A549 (cell line): ENCODE data around the gene KRTAP4-8. TPM values are rescaled to one million over a fixed set of nuclear protein-coding genes. Genes with fewer than 3 reads are reported as not detected.
A peak's percentile ranks its signal among the peaks of the same experiment; 100 is the strongest.

ENCODE experiments used
- ATAC-seq, 2 experiments: fragments of 200-7000 bp in 1 of 2; fragments of >200 bp in 1 of 2; cut with Nextera tagmentation in 1 of 2; cut with Tn5 transposase in 1 of 2; 3 replicates each; pipeline versions ENCODE4 v1.8.0 to v1.9.1; 2018 to 2020; ENCODE audit warnings: mild to moderate bottlenecking in 1 of 2, moderate library complexity in 1 of 2
- CTCF ChIA-PET: fragments of 300-600 bp; sonication (Branson Sonifier 250); formaldehyde crosslinking; extraction: SDS; loops from one replicate; lab custom pipeline; 2021; ENCODE audit warnings: antibody characterized with exemption, inconsistent platforms; lab: Yijun Ruan, JAX
- POLR2A ChIA-PET: fragments of 350-600 bp; formaldehyde crosslinking; extraction: SDS; loops from one replicate; lab custom pipeline; 2021; ENCODE audit warnings: antibody characterized with exemption, inconsistent platforms; lab: Yijun Ruan, JAX
- DNase-seq, 2 experiments: peaks; one replicate each; pipeline versions ENCODE4 v3.0.0 to v3.0.0-alpha.2; 2011 to 2016; ENCODE audit warnings: low read depth in 1 of 2, low spot score in 1 of 2
- FAIRE-seq: peaks from 2 replicates; lab custom pipeline; 2011; peaks lifted over from hg19 to GRCh38; lab: Jason Lieb, UNC
- H3K27ac ChIP-seq, 2 experiments: fragments of >200 bp; sonication (Bioruptor Twin); formaldehyde crosslinking; 3 replicates each; pipeline ENCODE4 v1.5.1; 2016 to 2017
- H3K4me1 ChIP-seq: fragments of >200 bp; sonication (Bioruptor Twin); formaldehyde crosslinking; 3 replicates; pipeline ENCODE4 v1.6.1; 2016
- H3K4me2 ChIP-seq: fragments of >200 bp; sonication (Bioruptor Twin); formaldehyde crosslinking; 3 replicates; pipeline ENCODE4 v1.6.1; 2016
- H3K4me3 ChIP-seq: fragments of >200 bp; sonication (Bioruptor Twin); formaldehyde crosslinking; 3 replicates; pipeline ENCODE4 v1.5.1; 2016
- H3K9me3 ChIP-seq: fragments of >200 bp; sonication (Bioruptor Twin); formaldehyde crosslinking; 3 replicates; pipeline ENCODE4 v1.6.1; 2016
- CTCF ChIP-seq: fragments of >200 bp; sonication (Bioruptor Twin); formaldehyde crosslinking; IDR thresholded peaks from 3 replicates; pipeline ENCODE4 v1.5.1; 2016
- EHF ChIP-seq: fragments of 250-450 bp; sonication (Bioruptor Pico); IDR thresholded peaks from 2 replicates; pipeline ENCODE4 v1.5.0; 2020; ENCODE audit warnings: mild to moderate bottlenecking
- EHMT2 ChIP-seq: fragments of 200-600 bp; sonication (generic); IDR thresholded peaks from 2 replicates; pipeline ENCODE4 v1.6.1; 2016; ENCODE audit warnings: antibody characterized with exemption, low read depth, mild to moderate bottlenecking, moderate library complexity
- FOSB ChIP-seq: fragments of 250-450 bp; sonication (Bioruptor Pico); IDR thresholded peaks from 2 replicates; pipeline ENCODE4 v1.5.0; 2020; ENCODE audit warnings: mild to moderate bottlenecking, moderate library complexity
- FOSL2 ChIP-seq, 2 experiments: fragments of 450-650 bp in 1 of 2; fragments of >200 bp in 1 of 2; sonication (Bioruptor Twin) in 1 of 2; formaldehyde crosslinking; IDR thresholded peaks; 2 replicates each; pipeline versions ENCODE4 v1.5.0 to v1.6.1; 2016 to 2020; ENCODE audit warnings: mild to moderate bottlenecking in 1 of 2, moderate library complexity in 1 of 2
- FOXS1 ChIP-seq: fragments of 250-450 bp; sonication (Bioruptor Pico); IDR thresholded peaks from 2 replicates; pipeline ENCODE4 v1.5.0; 2020; ENCODE audit warnings: mild to moderate bottlenecking, moderate library complexity
- HDAC2 ChIP-seq: fragments of 200-600 bp; sonication (generic); IDR thresholded peaks from 2 replicates; pipeline ENCODE4 v1.6.1; 2016
- HOXA7 ChIP-seq: fragments of 250-450 bp; sonication (Bioruptor Pico); IDR thresholded peaks from 2 replicates; pipeline ENCODE4 v1.5.0; 2020; ENCODE audit warnings: mild to moderate bottlenecking, moderate library complexity
- HOXB5 ChIP-seq: fragments of 250-450 bp; sonication (Bioruptor Pico); IDR thresholded peaks from 2 replicates; pipeline ENCODE4 v1.5.0; 2020; ENCODE audit warnings: mild to moderate bottlenecking, moderate library complexity
- JUNB ChIP-seq: fragments of >200 bp; sonication (Bioruptor Twin); formaldehyde crosslinking; IDR thresholded peaks from 2 replicates; pipeline ENCODE4 v1.6.1; 2016
- KDM1A ChIP-seq: fragments of 200-600 bp; sonication (generic); IDR thresholded peaks from 2 replicates; pipeline ENCODE4 v1.6.1; 2016; ENCODE audit warnings: low read depth, mild to moderate bottlenecking
- MAFK ChIP-seq: fragments of 450-650 bp; IDR thresholded peaks from 2 replicates; pipeline ENCODE4 v1.6.1; 2014; ENCODE audit not compliant: partially characterized antibody
- MAX ChIP-seq: IDR thresholded peaks from 2 replicates; pipeline ENCODE4 v1.6.1; 2012
- MAZ ChIP-seq: fragments of 150-350 bp; IDR thresholded peaks from 2 replicates; pipeline ENCODE4 v1.6.1; 2014; ENCODE audit warnings: antibody characterized with exemption, low read depth, low read length, borderline replicate concordance
- MYC ChIP-seq: IDR thresholded peaks from 2 replicates; pipeline ENCODE4 v1.6.1; 2012; ENCODE audit warnings: mild to moderate bottlenecking, inconsistent platforms, low read length, improper control_type of control experiment, borderline replicate concordance
- NFE2L2 ChIP-seq: fragments of 150-350 bp; conservative IDR thresholded peaks from 2 replicates; pipeline ENCODE4 v1.6.1; 2014; ENCODE audit warnings: low read length
- PHF8 ChIP-seq: fragments of 200-600 bp; sonication (generic); IDR thresholded peaks from 2 replicates; pipeline ENCODE4 v1.6.1; 2016; ENCODE audit warnings: low read depth, mild to moderate bottlenecking, antibody characterized with exemption, moderate library complexity, borderline replicate concordance
- POLR2A ChIP-seq: IDR thresholded peaks from 2 replicates; pipeline ENCODE4 v1.6.1; 2012; ENCODE audit warnings: mild to moderate bottlenecking, low read length
- POLR2AphosphoS2 ChIP-seq: conservative IDR thresholded peaks from 2 replicates; pipeline ENCODE4 v1.6.1; 2012; ENCODE audit warnings: low read length, improper control_type of control experiment, inconsistent platforms
- RARB ChIP-seq: fragments of 250-450 bp; sonication (Bioruptor Pico); IDR thresholded peaks from 2 replicates; pipeline ENCODE4 v1.8.0; 2021; ENCODE audit warnings: mild to moderate bottlenecking, moderate library complexity
- RCOR1 ChIP-seq: fragments of 150-350 bp; IDR thresholded peaks from 2 replicates; pipeline ENCODE4 v1.6.1; 2014; ENCODE audit warnings: antibody characterized with exemption, low read length, low read depth
- RFX5 ChIP-seq: fragments of 450-650 bp; IDR thresholded peaks from 2 replicates; pipeline ENCODE4 v1.7.1; 2014; ENCODE audit warnings: antibody characterized with exemption, mild to moderate bottlenecking, moderate library complexity
- RNF2 ChIP-seq: fragments of 200-600 bp; sonication (generic); IDR thresholded peaks from 2 replicates; pipeline ENCODE4 v1.6.1; 2016; ENCODE audit warnings: low read depth, mild to moderate bottlenecking, antibody characterized with exemption, moderate library complexity, borderline replicate concordance
- TFCP2L1 ChIP-seq: fragments of 250-450 bp; sonication (Bioruptor Pico); IDR thresholded peaks from 2 replicates; pipeline ENCODE4 v1.5.0; 2021; ENCODE audit warnings: mild to moderate bottlenecking
- ZC3H11A ChIP-seq: fragments of 450-650 bp; IDR thresholded peaks from 2 replicates; pipeline ENCODE4 v1.6.1; 2014; ENCODE audit warnings: antibody characterized with exemption, mild to moderate bottlenecking
- WGBS: methylation state at CpG from one replicate; pipeline ENCODE4 v1.1.6; 2017; ENCODE audit errors: missing lambda C conversion rate; 5-methylcytosine and 5-hydroxymethylcytosine counted together
- polyA plus RNA-seq, 4 experiments: library from polyadenylated mRNA; depleted of rRNA in 3 of 4; stranded (reverse); fragments of >200 nt; fragmentation: RNase III in 1 of 4; extraction: RNeasy Plus Mini Kit Qiagen cat#74134 plus additional on column Dnase treatment in 1 of 4; gene quantifications; 2 replicates in 3 of 4; 3 replicates in 1 of 4; pipeline ENCODE4 v1.2.3, GENCODE V29; 2011 to 2017
- TF ChIP-seq, protein P1 (sequence below): fragments of 200-600 bp; sonication (generic); IDR thresholded peaks from 2 replicates; pipeline ENCODE4 v1.6.1; 2016; ENCODE audit warnings: antibody characterized with exemption, mild to moderate bottlenecking, moderate library complexity
- TF ChIP-seq, protein P2 (sequence below): IDR thresholded peaks from 2 replicates; pipeline ENCODE4 v1.6.1; 2012
- TF ChIP-seq, protein P3 (sequence below): fragments of >200 bp; sonication (Bioruptor Twin); formaldehyde crosslinking; IDR thresholded peaks from 2 replicates; pipeline ENCODE4 v1.6.1; 2016
- TF ChIP-seq, protein P4 (sequence below): IDR thresholded peaks from 2 replicates; pipeline ENCODE4 v1.6.1; 2012; ENCODE audit warnings: low read depth, borderline replicate concordance
- TF ChIP-seq, protein P5 (sequence below): fragments of 250-450 bp; sonication (Bioruptor Pico); IDR thresholded peaks from 2 replicates; pipeline ENCODE4 v1.5.0; 2020; ENCODE audit warnings: low read depth, mild to moderate bottlenecking, moderate library complexity
- TF ChIP-seq, protein P6 (sequence below): fragments of 450-650 bp; IDR thresholded peaks from 2 replicates; pipeline ENCODE4 v1.6.1; 2014; ENCODE audit warnings: antibody characterized with exemption

The KRTAP4-8 gene
- polyA plus RNA-seq, 2 of the 4 experiments (the other 2 are of a cell fraction): not detected

GRCh38 chr17:41098481-41098880, 539 bp upstream of the KRTAP4-8 start:
- POLR2A ChIA-PET: no interaction called here
- TF ChIP-seq MYC (no peak), MAX (no peak), CTCF (no peak), RCOR1 (no peak), RFX5 (no peak), ZC3H11A (no peak), FOXS1 (CRISPR knock-in tag) (no peak), MAFK (no peak), PHF8 (no peak), TFCP2L1 (CRISPR knock-in tag) (no peak), HOXB5 (CRISPR knock-in tag) (no peak), EHMT2 (no peak), KDM1A (no peak), RNF2 (no peak), FOSB (no peak), FOSL2 (IDR thresholded peaks at IDR 0.05) (no peak), FOSL2 (CRISPR knock-in tag; IDR thresholded peaks at IDR 0.05) (no peak), POLR2A (no peak)
- TF ChIP-seq, protein P1, sequence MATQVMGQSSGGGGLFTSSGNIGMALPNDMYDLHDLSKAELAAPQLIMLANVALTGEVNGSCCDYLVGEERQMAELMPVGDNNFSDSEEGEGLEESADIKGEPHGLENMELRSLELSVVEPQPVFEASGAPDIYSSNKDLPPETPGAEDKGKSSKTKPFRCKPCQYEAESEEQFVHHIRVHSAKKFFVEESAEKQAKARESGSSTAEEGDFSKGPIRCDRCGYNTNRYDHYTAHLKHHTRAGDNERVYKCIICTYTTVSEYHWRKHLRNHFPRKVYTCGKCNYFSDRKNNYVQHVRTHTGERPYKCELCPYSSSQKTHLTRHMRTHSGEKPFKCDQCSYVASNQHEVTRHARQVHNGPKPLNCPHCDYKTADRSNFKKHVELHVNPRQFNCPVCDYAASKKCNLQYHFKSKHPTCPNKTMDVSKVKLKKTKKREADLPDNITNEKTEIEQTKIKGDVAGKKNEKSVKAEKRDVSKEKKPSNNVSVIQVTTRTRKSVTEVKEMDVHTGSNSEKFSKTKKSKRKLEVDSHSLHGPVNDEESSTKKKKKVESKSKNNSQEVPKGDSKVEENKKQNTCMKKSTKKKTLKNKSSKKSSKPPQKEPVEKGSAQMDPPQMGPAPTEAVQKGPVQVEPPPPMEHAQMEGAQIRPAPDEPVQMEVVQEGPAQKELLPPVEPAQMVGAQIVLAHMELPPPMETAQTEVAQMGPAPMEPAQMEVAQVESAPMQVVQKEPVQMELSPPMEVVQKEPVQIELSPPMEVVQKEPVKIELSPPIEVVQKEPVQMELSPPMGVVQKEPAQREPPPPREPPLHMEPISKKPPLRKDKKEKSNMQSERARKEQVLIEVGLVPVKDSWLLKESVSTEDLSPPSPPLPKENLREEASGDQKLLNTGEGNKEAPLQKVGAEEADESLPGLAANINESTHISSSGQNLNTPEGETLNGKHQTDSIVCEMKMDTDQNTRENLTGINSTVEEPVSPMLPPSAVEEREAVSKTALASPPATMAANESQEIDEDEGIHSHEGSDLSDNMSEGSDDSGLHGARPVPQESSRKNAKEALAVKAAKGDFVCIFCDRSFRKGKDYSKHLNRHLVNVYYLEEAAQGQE: no peak
- Histone ChIP-seq H3K9me3 (no peaks in the 10 kb centered on the region), H3K4me3 (no peak overlapping the region), H3K4me2 (peak overlapping the region; percentile 11; the same call in 2 of the 3 replicates), H3K27ac (peak overlapping the region in 1 of 2 experiments; percentile 25; a peak in 2 of 6 replicates), H3K4me1 (peaks cover 24% of the 10 kb centered on the region; the same call in 2 of the 3 replicates)
- DNase-seq (no peak), ATAC-seq (no peak), FAIRE-seq (peak; percentile 23)
- 52% methylated on average over 6 of the region's 6 CpGs for WGBS
- CTCF ChIA-PET: no interaction called here

- Histone ChIP-seq H3K4me1 (peaks cover 27% of the 10 kb centered on the region; the same call in 2 of the 3 replicates), H3K4me2 (no peak overlapping the region), H3K27ac (no peak overlapping the region), H3K9me3 (no peaks in the 10 kb centered on the region), H3K4me3 (no peak overlapping the region)
- DNase-seq (no peak), ATAC-seq (no peak), FAIRE-seq (no peak)
- 92% methylated on average over 7 of the region's 7 CpGs for WGBS
- ChIA-PET POLR2A (no interaction called here), CTCF (no interaction called here)
- TF ChIP-seq JUNB: no peak
- TF ChIP-seq, protein P2, sequence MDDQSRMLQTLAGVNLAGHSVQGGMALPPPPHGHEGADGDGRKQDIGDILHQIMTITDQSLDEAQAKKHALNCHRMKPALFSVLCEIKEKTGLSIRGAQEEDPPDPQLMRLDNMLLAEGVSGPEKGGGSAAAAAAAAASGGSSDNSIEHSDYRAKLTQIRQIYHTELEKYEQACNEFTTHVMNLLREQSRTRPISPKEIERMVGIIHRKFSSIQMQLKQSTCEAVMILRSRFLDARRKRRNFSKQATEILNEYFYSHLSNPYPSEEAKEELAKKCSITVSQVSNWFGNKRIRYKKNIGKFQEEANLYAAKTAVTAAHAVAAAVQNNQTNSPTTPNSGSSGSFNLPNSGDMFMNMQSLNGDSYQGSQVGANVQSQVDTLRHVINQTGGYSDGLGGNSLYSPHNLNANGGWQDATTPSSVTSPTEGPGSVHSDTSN: no peak
- TF ChIP-seq RARB (CRISPR knock-in tag): no peak
- TF ChIP-seq HDAC2: no peak
- TF ChIP-seq, protein P3, sequence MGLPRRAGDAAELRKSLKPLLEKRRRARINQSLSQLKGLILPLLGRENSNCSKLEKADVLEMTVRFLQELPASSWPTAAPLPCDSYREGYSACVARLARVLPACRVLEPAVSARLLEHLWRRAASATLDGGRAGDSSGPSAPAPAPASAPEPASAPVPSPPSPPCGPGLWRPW: no peak
- no peak for TF ChIP-seq MAZ
- no peak for TF ChIP-seq NFE2L2
- TF ChIP-seq MAFK: no peak
- TF ChIP-seq, protein P4, sequence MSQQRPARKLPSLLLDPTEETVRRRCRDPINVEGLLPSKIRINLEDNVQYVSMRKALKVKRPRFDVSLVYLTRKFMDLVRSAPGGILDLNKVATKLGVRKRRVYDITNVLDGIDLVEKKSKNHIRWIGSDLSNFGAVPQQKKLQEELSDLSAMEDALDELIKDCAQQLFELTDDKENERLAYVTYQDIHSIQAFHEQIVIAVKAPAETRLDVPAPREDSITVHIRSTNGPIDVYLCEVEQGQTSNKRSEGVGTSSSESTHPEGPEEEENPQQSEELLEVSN: no peak
- TF ChIP-seq MAX: no peak
- no peak for TF ChIP-seq HOXA7 (CRISPR knock-in tag)
- TF ChIP-seq, protein P5, sequence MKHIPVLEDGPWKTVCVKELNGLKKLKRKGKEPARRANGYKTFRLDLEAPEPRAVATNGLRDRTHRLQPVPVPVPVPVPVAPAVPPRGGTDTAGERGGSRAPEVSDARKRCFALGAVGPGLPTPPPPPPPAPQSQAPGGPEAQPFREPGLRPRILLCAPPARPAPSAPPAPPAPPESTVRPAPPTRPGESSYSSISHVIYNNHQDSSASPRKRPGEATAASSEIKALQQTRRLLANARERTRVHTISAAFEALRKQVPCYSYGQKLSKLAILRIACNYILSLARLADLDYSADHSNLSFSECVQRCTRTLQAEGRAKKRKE (CRISPR knock-in tag): no peak
- TF ChIP-seq, protein P6, sequence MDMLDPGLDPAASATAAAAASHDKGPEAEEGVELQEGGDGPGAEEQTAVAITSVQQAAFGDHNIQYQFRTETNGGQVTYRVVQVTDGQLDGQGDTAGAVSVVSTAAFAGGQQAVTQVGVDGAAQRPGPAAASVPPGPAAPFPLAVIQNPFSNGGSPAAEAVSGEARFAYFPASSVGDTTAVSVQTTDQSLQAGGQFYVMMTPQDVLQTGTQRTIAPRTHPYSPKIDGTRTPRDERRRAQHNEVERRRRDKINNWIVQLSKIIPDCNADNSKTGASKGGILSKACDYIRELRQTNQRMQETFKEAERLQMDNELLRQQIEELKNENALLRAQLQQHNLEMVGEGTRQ: no peak
- TF ChIP-seq EHF (CRISPR knock-in tag): no peak
- TF ChIP-seq POLR2AphosphoS2: no peak
Observed at GRCh38 chr17:41096055-41096454, 1.9 kb downstream of the KRTAP4-8 start.
